Epithelial cell of esophagus (primary cell): ENCODE results near the gene TNFAIP2.
A peak's percentile ranks its signal among the peaks of the same experiment; 100 is the strongest.
"Not testable (repeated sequence)": the region's sequence is repeated elsewhere in the genome, so short reads cannot be mapped to it uniquely, and the experiment has no call there.

ENCODE experiments used
- DNase-seq: peaks from one replicate; pipeline ENCODE4 v3.0.0; 2010; ENCODE audit warnings: low read depth
- H3K4me3 ChIP-seq: 2 replicates; pipeline ENCODE4 v1.5.1; 2011; ENCODE audit warnings: mild to moderate bottlenecking, low read length, control low read depth
- CTCF ChIP-seq: IDR thresholded peaks from 2 replicates; pipeline ENCODE4 v1.5.1; 2011; ENCODE audit warnings: low read depth, mild to moderate bottlenecking, low read length, control low read depth, inconsistent platforms; ENCODE audit not compliant: insufficient read depth; ENCODE audit errors: missing control alignments

The TNFAIP2 gene

DNA sequence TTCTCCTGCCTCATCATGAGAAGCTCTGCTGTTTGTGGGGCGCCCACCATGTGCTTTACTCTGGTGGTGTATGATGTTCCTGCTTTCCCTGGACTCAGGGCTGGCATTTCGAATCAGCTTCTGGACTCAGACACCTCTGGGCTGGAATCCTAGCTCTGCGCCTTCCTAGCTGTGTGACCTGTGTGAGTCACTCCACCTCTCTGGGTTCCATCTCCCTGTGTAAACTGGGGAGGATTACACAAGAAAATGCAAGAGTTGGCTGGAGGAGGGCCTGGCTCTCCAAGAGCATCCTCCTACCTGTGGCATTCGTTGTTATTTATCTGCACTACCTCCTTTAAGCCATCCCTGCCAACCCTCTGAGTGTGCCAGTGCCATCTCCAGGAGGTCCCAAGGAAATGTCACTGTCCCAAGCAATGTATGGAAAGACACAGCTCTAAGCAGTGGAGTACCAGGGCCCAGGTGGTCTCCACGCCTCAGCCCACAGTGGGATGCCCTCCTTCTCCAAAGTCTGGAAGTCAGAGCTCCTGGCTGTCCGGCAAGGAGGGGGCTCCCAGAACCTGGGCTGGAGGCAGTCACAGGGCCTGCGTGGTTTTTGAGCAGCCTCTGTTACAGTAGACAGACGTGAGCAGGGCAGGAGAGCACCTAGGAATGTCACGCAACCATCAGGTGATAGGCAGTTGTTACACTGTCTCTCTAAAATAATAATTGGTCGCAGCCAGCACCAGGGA lies 7.3 kb upstream of the TNFAIP2 start:
- TF ChIP-seq CTCF = no peak
- H3K4me3 ChIP-seq = no peak overlapping the region
- DNase-seq = peak; percentile 52

DNA sequence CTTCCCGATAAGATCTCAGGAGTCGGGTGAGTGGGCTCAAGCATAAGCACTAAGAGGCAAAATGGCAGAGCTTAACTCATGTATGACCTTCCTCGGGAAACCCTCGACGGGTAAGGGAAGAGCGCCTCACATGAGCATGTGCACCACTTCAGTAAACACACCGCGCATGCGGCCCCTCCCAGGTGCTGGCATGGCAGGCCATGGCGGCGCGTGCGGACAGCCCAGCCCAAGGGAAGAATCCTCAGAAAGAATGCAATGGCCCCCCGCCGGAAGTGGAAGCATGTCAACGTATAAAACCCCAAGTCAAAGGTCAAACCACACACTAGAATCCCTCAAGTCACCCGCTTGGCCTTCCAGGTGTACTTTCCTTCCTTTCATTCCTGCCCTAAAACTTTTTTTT lies 6.6 kb upstream of the TNFAIP2 start:
- H3K4me3 ChIP-seq = no peak overlapping the region
- TF ChIP-seq CTCF = no peak
- no peak for DNase-seq

DNA sequence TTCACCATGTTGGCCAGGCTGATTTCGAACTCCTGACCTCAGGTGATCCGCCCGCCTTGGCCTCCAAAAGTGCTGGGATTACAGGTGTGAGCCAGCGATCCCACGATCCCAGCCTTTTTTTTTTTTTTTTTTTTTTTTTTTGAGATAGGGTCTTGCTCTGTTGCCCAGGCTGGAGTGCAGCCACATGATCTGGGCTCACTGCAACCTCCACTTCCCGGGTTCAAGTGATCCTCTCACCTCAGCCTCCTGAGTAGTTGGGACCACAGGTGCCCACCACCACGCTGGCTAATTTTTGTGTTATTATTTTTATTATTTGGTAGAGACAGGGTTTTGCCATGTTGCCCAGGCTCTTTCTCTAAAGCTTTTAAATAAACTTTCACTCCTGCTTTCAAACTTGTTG lies 5.8 kb upstream of the TNFAIP2 start:
- not testable (repeated sequence) for H3K4me3 ChIP-seq, DNase-seq

DNA sequence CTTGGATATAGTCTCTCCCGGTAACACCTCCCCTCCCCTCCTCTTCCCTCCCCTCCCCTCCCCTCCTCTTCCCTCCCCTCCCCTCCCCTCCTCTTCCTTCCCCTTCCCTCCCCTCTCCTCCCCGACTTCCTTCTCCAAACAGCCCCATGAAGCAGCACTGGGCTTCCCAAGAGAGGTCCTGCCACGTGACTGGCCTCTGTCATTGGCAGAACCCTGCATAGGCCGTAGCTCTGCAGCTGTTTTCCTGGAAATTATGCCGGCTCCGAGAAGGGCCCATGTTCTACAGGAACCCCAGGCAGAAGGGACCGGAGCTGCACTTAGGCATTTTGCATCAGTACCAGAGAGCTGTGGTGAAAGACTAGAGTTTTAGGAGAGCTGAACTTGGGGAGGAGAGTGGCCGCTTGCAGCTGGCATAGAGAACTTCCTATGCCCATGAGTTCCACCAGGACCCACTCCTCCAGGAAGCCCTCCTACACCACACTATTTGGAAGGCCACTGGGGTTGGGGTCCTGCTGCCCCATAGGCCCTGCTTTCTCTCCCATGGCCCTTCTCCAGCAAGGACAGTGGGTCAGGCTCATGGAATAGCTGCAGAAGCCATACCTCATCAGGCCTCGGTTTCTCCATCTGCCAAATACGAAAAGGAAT lies 5.1 kb upstream of the TNFAIP2 start:
- no peak for DNase-seq
- no peak for TF ChIP-seq CTCF
- no peak overlapping the region for H3K4me3 ChIP-seq

GRCh38 chr14:103118663-103119404 lies 4.4 kb upstream of the TNFAIP2 start:
- H3K4me3 ChIP-seq = no peak overlapping the region
- no peak for TF ChIP-seq CTCF
- DNase-seq = no peak

DNA sequence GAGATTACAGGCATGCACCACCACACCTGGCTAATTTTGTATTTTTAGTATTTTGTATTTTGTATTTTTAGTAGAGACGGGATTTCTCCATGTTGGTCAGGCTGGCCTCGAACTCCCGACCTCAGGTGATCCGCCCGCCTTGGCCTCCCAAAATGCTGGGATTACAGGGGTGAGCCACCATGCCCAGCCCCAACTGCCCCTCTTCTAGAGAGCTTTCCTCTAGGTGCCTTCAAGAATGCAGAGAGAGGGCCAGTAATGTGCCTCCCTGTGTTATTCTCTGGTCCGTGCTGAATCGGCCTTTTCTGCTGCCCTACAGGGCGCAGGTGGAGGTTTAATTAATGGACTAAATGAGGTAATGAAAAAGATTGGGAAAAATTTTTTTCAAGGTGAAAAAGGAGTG lies 3.7 kb upstream of the TNFAIP2 start:
- H3K4me3 ChIP-seq, DNase-seq: not testable (repeated sequence)

GRCh38 chr14:103121121-103121845 lies 2.0 kb upstream of the TNFAIP2 start:
- TF ChIP-seq CTCF = no peak
- no peak overlapping the region for H3K4me3 ChIP-seq
- no peak for DNase-seq
